Activated CD4-positive, alpha-beta memory T cell treated with anti-CD3 and anti-CD28 coated beads for 36 hours (primary cell): ENCODE measurements around the gene NAV1. TPM values are rescaled to one million over a fixed set of nuclear protein-coding genes. Genes with fewer than 3 reads are reported as not detected.

ENCODE experiments used
- CTCF ChIA-PET: fragments of 350-600 bp; sonication (Branson Sonifier 250); formaldehyde crosslinking; loops from one replicate; lab custom pipeline; 2021; ENCODE audit warnings: antibody characterized with exemption, inconsistent platforms; lab: Charles Lee
- POLR2A ChIA-PET: fragments of 350-600 bp; sonication (Branson Sonifier 250); formaldehyde crosslinking; loops from one replicate; lab custom pipeline; 2021; ENCODE audit warnings: antibody characterized with exemption; lab: Charles Lee
- DNase-seq: peaks from one replicate; pipeline ENCODE4 v3.0.0-alpha.2; 2020
- H3K27ac Mint-ChIP-seq: one replicate; pipeline ENCODE4 v1.8.0; 2021; ENCODE audit warnings: mixed read lengths
- H3K27me3 Mint-ChIP-seq: one replicate; pipeline ENCODE4 v1.8.0; 2021; ENCODE audit warnings: mixed read lengths
- H3K36me3 Mint-ChIP-seq: one replicate; pipeline ENCODE4 v1.8.0; 2021; ENCODE audit warnings: mixed read lengths
- H3K4me1 Mint-ChIP-seq: one replicate; pipeline ENCODE4 v1.8.0; 2021; ENCODE audit warnings: low read depth, mixed read lengths
- H3K4me3 Mint-ChIP-seq: one replicate; pipeline ENCODE4 v1.8.0; 2021; ENCODE audit warnings: mild to moderate bottlenecking, mixed read lengths
- H3K9me3 Mint-ChIP-seq: one replicate; pipeline ENCODE4 v1.8.0; 2021; ENCODE audit warnings: mixed read lengths
- intact Hi-C: fragments of 100-400 bp; cut with micrococcal nuclease; formaldehyde crosslinking; loops from one replicate; pipeline ENCODE4 v1.15.1; 2023
- total RNA-seq, 2 experiments: library from RNA; stranded (reverse); gene quantifications; one replicate each; pipeline ENCODE4 v1.2.3, GENCODE V29; 2021

The NAV1 gene
- total RNA-seq, 2 experiments from 2014 or later = 2.2 to 2.6 TPM

GRCh38 chr1:201504799-201505502, 34.0 kb upstream of the NAV1 start:
- no peaks in the 10 kb centered on the region for H3K36me3 Mint-ChIP-seq
- peak overlapping the region; percentile 91 for H3K4me3 Mint-ChIP-seq
- intact Hi-C loops = no loop called here
- no peak overlapping the region for H3K27ac Mint-ChIP-seq
- no peak for DNase-seq
- H3K4me1 Mint-ChIP-seq = peaks cover 37% of the 10 kb centered on the region
- CTCF ChIA-PET = interaction anchor here (0.6 to 13.7 kb wide), 5 partner anchors 9 to 57 kb away, joined by 3 to 143 read pairs (median 4); no protein-coding TSS in a partner anchor
- no peaks in the 10 kb centered on the region for H3K27me3 Mint-ChIP-seq
- H3K9me3 Mint-ChIP-seq = no peaks in the 10 kb centered on the region
- POLR2A ChIA-PET = no interaction called here

- H3K4me1 Mint-ChIP-seq = peaks cover 37% of the 10 kb centered on the region
- H3K27ac Mint-ChIP-seq = no peak overlapping the region
- intact Hi-C loops = no loop called here
Measured at GRCh38 chr1:201505503-201505890, 33.4 kb upstream of the NAV1 start.

DNA sequence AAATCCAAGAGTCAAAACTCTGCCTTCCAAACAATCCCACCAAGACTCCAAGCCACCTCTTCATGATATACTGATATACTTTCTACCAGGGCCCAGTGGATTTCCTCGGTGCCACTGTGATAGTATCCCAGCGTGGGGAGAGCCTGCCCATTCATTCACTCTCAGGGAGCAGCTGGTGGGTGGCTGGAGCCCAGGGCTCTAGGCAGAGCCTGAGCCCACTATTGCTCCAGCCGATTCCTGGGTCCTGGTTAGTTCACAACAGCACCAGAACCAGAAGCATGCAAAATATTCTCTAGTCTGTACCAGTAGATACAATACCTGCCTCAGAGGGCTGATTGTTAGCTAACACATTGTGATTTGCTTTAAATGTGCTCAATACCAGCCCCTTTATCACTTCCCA, 32.8 kb upstream of the NAV1 start:
- H3K36me3 Mint-ChIP-seq = no peaks in the 10 kb centered on the region
- peak overlapping the region; percentile 83 for H3K27ac Mint-ChIP-seq
- POLR2A ChIA-PET = no interaction called here
- DNase-seq = no peak
- intact Hi-C loops = loop anchor here (2.0 kb wide), 1 partner anchor 351 kb away; the partner anchor contains the start of gene TMEM9
- no peaks in the 10 kb centered on the region for H3K9me3 Mint-ChIP-seq
- H3K4me3 Mint-ChIP-seq = peak overlapping the region; percentile 91
- no peaks in the 10 kb centered on the region for H3K27me3 Mint-ChIP-seq
- CTCF ChIA-PET = interaction anchor here (0.5 to 7.6 kb wide), 4 partner anchors 24 to 1025 kb away, joined by 3 to 73 read pairs (median 3); no protein-coding TSS in a partner anchor
- H3K4me1 Mint-ChIP-seq = peaks cover 37% of the 10 kb centered on the region

More at GRCh38 chr1:201505503-201505890, 33.4 kb upstream of the NAV1 start:
- ChIA-PET POLR2A (no interaction called here), CTCF (interaction anchor here (0.5 to 13.7 kb wide), 6 partner anchors 8 to 1024 kb away, joined by 3 to 143 read pairs (median 3); no protein-coding TSS in a partner anchor)
- no peaks in the 10 kb centered on the region for H3K27me3 Mint-ChIP-seq
- H3K4me3 Mint-ChIP-seq = peak overlapping the region; percentile 91
- DNase-seq = no peak
- H3K9me3 Mint-ChIP-seq = no peaks in the 10 kb centered on the region
- no peaks in the 10 kb centered on the region for H3K36me3 Mint-ChIP-seq

DNA sequence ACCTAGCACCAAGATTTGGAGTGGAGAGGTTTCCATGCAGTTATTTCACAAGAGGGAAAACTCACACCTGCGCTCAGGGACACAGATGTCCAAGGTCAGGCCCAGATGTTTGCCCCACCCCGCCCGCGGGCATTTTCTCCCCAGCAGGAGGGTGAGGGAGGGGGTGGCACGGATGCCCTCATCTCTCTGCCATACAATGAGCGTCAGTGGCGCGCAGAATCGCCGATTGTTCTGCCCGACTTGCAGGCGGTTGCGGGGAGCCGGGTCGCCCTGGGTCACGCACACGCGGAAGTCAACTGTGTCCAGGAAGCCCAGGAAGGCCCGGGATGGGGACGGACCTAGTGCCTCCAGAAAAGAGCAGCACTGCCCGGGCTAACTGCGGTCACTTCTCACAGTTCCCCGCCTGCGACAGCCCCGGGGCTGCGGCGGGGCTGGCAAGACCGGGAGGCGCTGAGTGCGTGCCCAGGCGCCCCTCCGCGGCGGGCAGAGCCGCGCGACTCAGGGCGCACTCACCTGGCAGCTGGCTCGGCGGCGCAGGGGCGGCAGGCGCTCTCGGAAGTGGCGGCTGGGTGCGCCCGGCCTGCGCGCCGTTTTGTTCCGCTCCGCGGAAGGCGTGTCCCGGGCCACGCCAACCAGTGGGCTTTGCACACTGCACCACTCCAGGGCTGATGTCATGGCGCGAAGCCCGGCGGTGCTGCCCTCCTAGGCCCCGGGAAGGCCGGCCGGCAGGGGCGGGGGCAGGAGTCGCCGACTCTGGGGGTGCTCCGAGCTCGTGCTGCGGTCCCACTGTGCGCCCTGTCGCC, 32.2 kb upstream of the NAV1 start, which contains the start of gene CSRP1:
Gene CSRP1, minus strand, starts transcription at position 567 of the 803 bp plus-strand sequence. CDS start 10,820 bp downstream, outside the sequence.
- Mint-ChIP-seq H3K4me1 (peaks cover 37% of the 10 kb centered on the region), H3K27ac (peak within 1 kb of the TSS; percentile 83), H3K27me3 (no peaks in the 10 kb centered on the region), H3K36me3 (no peaks in the 10 kb centered on the region), H3K4me3 (peak within 1 kb of the TSS; percentile 91), H3K9me3 (no peaks in the 10 kb centered on the region)
- CTCF ChIA-PET = interaction anchor here (1.0 to 7.6 kb wide), 6 partner anchors 11 to 72 kb away, joined by 3 to 73 read pairs (median 4); no protein-coding TSS in a partner anchor
- intact Hi-C loops = loop anchor here (1.0 to 2.0 kb wide), 3 partner anchors 26 to 352 kb away; partner anchors contain the start of gene TMEM9
- POLR2A ChIA-PET = interaction anchor here (0.5 to 2.7 kb wide), 2 partner anchors 25 to 59 kb away, joined by 3 to 10 read pairs; no protein-coding TSS in a partner anchor
- DNase-seq = peak; percentile 89

- intact Hi-C loops = loop anchor here (1.0 to 2.0 kb wide), 3 partner anchors 27 to 353 kb away; partner anchors contain the start of gene TMEM9
- H3K9me3 Mint-ChIP-seq = no peaks in the 10 kb centered on the region
- CTCF ChIA-PET = interaction anchor here (1.0 to 7.6 kb wide), 5 partner anchors 11 to 72 kb away, joined by 3 to 73 read pairs (median 4); no protein-coding TSS in a partner anchor
- peaks cover 37% of the 10 kb centered on the region for H3K4me1 Mint-ChIP-seq
- H3K27ac Mint-ChIP-seq = peak overlapping the region; percentile 72
- H3K36me3 Mint-ChIP-seq = no peaks in the 10 kb centered on the region
- DNase-seq = no peak
- POLR2A ChIA-PET = interaction anchor here (0.5 to 2.7 kb wide), 2 partner anchors 26 to 60 kb away, joined by 3 to 10 read pairs; no protein-coding TSS in a partner anchor
- H3K4me3 Mint-ChIP-seq = peak overlapping the region; percentile 82
- H3K27me3 Mint-ChIP-seq = no peaks in the 10 kb centered on the region
Measured at GRCh38 chr1:201507360-201507675, 31.6 kb upstream of the NAV1 start.

- ChIA-PET POLR2A (interaction anchor here (2.7 kb wide), 1 partner anchor 27 kb away, joined by 10 read pairs; no protein-coding TSS in a partner anchor), CTCF (interaction anchor here (1.4 to 8.8 kb wide), 3 partner anchors 27 to 73 kb away, joined by 6 to 291 read pairs (median 150); no protein-coding TSS in a partner anchor)
- Mint-ChIP-seq H3K4me1 (peaks cover 30% of the 10 kb centered on the region), H3K36me3 (no peaks in the 10 kb centered on the region), H3K27ac (no peak overlapping the region), H3K9me3 (no peaks in the 10 kb centered on the region), H3K4me3 (no peak overlapping the region), H3K27me3 (no peaks in the 10 kb centered on the region)
- intact Hi-C loops = no loop called here
- no peak for DNase-seq
Measured at GRCh38 chr1:201508809-201509208, 30.1 kb upstream of the NAV1 start.

DNA sequence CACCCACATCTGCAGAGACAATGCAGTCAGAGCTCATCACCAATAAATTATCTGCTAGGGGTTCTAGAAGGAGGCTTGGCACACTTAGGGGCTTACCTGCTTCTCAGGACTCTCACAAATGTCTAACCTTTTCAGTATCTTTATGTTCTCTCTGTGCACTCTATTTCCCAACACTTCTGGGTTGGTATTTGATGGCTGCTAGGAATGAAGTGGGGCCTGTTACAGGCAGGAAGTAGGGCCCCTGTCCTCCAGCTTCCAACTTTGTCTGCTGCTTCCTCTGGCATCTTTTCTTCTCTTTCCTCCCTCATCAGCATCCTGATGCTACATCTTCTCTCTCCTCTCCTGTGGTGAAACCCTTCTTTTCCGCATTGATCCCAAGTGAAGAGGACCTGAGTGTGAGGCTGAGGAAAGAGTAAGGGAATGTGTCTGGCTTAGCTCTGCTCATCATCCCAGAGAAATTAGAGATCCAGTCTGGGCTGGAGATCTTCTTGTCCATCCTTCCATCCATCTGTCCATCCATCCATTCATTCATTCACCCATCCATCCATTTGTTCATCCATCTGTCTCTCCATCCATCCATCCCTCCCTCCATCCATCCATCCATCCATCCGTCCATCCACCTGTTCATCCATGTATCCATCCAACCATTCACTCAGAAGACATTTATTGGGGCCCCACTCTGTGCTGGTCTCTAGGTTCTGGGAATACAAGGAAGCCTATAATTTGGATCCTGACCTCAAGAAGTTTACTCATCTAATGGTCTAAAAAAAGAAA, 29.1 kb upstream of the NAV1 start:
- DNase-seq = no peak
- no peak overlapping the region for H3K27ac Mint-ChIP-seq
- no peaks in the 10 kb centered on the region for H3K9me3 Mint-ChIP-seq
- peaks cover 24% of the 10 kb centered on the region for H3K4me1 Mint-ChIP-seq
- H3K27me3 Mint-ChIP-seq = no peaks in the 10 kb centered on the region
- intact Hi-C loops = no loop called here
- H3K36me3 Mint-ChIP-seq = peaks cover 3% of the 10 kb centered on the region
- no peak overlapping the region for H3K4me3 Mint-ChIP-seq
- ChIA-PET POLR2A (interaction anchor here (0.8 to 2.7 kb wide), 2 partner anchors 28 to 655 kb away, joined by 3 to 10 read pairs; no protein-coding TSS in a partner anchor), CTCF (interaction anchor here (1.4 to 8.8 kb wide), 3 partner anchors 28 to 74 kb away, joined by 6 to 291 read pairs (median 150); no protein-coding TSS in a partner anchor)

DNA sequence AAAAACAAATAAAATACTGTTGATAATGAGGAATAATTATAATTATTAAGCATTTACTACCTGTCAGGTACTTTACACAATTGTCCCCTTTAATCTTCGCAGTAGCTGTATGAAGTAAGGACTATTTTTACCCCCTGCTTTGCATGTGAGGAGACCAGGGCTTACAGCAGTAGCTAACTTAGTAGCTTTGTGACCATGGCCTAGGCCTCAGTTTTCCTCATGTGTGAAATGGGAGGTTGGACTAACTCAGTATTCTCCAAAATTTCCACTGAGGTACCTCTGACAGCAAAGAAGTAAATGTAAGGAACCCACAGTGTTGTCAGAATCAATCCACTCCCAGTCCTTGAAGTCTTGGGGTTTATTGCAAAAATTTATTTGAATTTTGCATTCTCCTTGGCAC, 28.2 kb upstream of the NAV1 start:
- H3K27ac Mint-ChIP-seq = no peak overlapping the region
- DNase-seq = no peak
- intact Hi-C loops = no loop called here
- no peak overlapping the region for H3K4me3 Mint-ChIP-seq
- peaks cover 16% of the 10 kb centered on the region for H3K4me1 Mint-ChIP-seq
- peaks cover 5% of the 10 kb centered on the region for H3K36me3 Mint-ChIP-seq
- H3K27me3 Mint-ChIP-seq = no peaks in the 10 kb centered on the region
- CTCF ChIA-PET = interaction anchor here (4.4 to 8.8 kb wide), 5 partner anchors 12 to 76 kb away, joined by 48 to 291 read pairs (median 143); no protein-coding TSS in a partner anchor
- POLR2A ChIA-PET = no interaction called here
- no peaks in the 10 kb centered on the region for H3K9me3 Mint-ChIP-seq

DNA sequence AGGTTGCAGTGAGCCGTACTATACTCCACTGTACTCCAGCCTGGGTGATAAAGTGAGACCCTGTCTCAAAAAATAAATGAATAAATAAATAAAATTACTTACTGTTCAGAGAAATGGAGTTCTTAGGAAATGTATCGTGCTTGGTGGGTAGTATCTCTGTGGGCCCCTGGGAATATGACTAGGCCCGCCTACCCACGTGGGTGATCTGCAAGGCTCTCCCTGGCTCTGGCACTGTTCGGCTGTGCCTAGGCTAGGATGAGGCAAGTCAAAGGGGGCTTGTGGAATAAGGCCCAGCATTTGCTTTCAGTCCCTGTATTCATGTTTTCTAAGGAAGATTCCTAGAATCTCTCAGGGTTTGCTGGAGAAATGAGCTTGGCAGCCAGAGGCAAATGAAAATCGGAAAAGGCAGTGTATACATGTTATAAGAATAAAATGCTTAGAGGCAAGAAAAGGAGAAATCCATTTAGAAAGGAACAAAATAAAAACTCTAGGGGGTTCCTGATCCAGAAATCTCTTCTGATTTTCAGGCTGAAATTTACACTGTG, 27.5 kb upstream of the NAV1 start:
- Mint-ChIP-seq H3K36me3 (peaks cover 5% of the 10 kb centered on the region), H3K4me3 (no peak overlapping the region), H3K27ac (no peak overlapping the region), H3K9me3 (no peaks in the 10 kb centered on the region), H3K4me1 (peaks cover 9% of the 10 kb centered on the region), H3K27me3 (no peaks in the 10 kb centered on the region)
- intact Hi-C loops = no loop called here
- no peak for DNase-seq
- POLR2A ChIA-PET = no interaction called here
- CTCF ChIA-PET = interaction anchor here (0.7 to 8.8 kb wide), 17 partner anchors 10 to 394 kb away, joined by 3 to 291 read pairs (median 12); no protein-coding TSS in a partner anchor

DNA sequence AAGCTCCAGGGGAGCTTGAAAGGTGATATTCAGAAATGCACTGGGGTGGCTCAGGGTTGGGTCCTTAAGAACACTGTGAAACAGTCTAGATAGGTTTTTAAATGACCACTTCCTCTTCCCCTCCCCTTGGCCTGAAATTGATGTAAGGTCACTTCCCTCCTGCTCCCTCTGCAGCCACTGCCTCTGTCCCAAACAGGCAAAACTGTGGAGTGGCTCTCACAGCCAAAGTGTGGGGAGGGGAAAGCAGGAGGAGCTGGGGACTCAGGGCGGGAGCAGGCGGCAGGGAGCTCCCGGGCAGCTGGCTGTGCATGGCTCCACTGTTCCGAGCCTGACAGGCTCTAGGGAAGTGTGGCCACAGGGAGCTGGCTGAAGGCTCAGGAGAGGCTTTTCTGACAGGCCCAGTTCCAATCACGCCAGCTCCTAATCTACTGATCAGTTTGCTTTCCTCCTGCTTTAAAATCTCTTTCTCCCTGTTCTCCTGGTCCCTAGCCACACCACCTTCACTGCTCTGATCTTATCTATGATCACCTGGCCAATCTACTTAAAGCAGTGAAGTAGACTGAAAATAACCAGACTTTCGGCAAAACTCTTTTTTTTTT, 26.9 kb upstream of the NAV1 start:
- peaks cover 9% of the 10 kb centered on the region for H3K4me1 Mint-ChIP-seq
- no peak overlapping the region for H3K4me3 Mint-ChIP-seq
- no peak for DNase-seq
- POLR2A ChIA-PET = interaction anchor here (1.1 to 1.2 kb wide), 2 partner anchors 12 to 32 kb away, joined by 3 read pairs; no protein-coding TSS in a partner anchor
- no peak overlapping the region for H3K27ac Mint-ChIP-seq
- H3K27me3 Mint-ChIP-seq = no peaks in the 10 kb centered on the region
- no peaks in the 10 kb centered on the region for H3K9me3 Mint-ChIP-seq
- H3K36me3 Mint-ChIP-seq = peaks cover 5% of the 10 kb centered on the region
- intact Hi-C loops = no loop called here
- CTCF ChIA-PET = interaction anchor here (0.7 to 8.8 kb wide), 29 partner anchors 9 to 395 kb away, joined by 3 to 291 read pairs (median 7); no protein-coding TSS in a partner anchor
